ENCODE results near the gene MSI2.
"Not testable (repeated sequence)": the region's sequence is repeated elsewhere in the genome, so short reads cannot be mapped to it uniquely, and the experiment has no call there.

Gene MSI2

DNA sequence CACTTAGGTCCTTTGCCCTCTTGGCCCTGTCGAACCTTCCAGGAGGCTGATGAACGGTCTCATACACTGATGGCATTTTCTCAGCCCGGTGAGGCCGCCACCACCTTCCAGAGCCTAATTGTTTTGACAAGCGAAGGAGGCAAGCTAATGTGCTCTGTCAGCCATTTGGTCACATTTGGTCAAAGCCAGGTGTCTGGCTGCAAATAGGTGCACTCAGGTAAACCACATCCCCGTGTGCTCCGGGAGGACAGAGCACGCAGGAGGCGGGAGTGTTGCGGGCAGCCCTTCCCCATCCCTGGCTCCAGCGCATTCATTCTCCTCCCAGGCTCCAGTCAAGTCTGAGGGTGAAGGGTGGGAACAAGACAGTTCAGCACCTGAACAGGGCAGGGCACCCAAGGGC lies 240.1 kb downstream of the MSI2 start:
- Histone ChIP-seq H3K79me2 (ENCODE audit: insufficient read depth, low read length) (peaks cover 8% of the 10 kb centered on the region; the same call in 1 of the 2 replicates), H3K27ac (ENCODE audit: low read depth, low read length) (no peak overlapping the region), H3K9me2 (replicated peaks; ENCODE audit: insufficient read depth, low read length) (no peaks in the 10 kb centered on the region), H2AFZ (ENCODE audit: low read depth, low read length, severe bottlenecking) (no peak overlapping the region), H4K20me1 (ENCODE audit: low read depth, low read length) (no peaks in the 10 kb centered on the region), H3K4me3 (ENCODE audit: insufficient read depth, low read length, poor library complexity, severe bottlenecking) (no peak overlapping the region), H3K4me2 (ENCODE audit: low read depth, low read length, poor library complexity, severe bottlenecking) (no peak overlapping the region), H3K36me3 (ENCODE audit: low read length) (no peaks in the 10 kb centered on the region), H3K27me3 (ENCODE audit: low read length) (no peaks in the 10 kb centered on the region), H3F3A (ENCODE audit: insufficient read depth) (no peaks in the 10 kb centered on the region), H3K9ac (ENCODE audit: low read length) (no peak overlapping the region), H3K9me3 (ENCODE audit: insufficient read depth, low read length) (no peaks in the 10 kb centered on the region)
- no peak for TF ChIP-seq EZH2phosphoT487 (conservative IDR thresholded peaks at IDR 0.05; ENCODE audit: low read length)
- TF ChIP-seq, protein P1, sequence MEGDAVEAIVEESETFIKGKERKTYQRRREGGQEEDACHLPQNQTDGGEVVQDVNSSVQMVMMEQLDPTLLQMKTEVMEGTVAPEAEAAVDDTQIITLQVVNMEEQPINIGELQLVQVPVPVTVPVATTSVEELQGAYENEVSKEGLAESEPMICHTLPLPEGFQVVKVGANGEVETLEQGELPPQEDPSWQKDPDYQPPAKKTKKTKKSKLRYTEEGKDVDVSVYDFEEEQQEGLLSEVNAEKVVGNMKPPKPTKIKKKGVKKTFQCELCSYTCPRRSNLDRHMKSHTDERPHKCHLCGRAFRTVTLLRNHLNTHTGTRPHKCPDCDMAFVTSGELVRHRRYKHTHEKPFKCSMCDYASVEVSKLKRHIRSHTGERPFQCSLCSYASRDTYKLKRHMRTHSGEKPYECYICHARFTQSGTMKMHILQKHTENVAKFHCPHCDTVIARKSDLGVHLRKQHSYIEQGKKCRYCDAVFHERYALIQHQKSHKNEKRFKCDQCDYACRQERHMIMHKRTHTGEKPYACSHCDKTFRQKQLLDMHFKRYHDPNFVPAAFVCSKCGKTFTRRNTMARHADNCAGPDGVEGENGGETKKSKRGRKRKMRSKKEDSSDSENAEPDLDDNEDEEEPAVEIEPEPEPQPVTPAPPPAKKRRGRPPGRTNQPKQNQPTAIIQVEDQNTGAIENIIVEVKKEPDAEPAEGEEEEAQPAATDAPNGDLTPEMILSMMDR (IDR thresholded peaks at IDR 0.05; ENCODE audit: insufficient read depth, low read length, poor library complexity, severe bottlenecking): no peak

DNA sequence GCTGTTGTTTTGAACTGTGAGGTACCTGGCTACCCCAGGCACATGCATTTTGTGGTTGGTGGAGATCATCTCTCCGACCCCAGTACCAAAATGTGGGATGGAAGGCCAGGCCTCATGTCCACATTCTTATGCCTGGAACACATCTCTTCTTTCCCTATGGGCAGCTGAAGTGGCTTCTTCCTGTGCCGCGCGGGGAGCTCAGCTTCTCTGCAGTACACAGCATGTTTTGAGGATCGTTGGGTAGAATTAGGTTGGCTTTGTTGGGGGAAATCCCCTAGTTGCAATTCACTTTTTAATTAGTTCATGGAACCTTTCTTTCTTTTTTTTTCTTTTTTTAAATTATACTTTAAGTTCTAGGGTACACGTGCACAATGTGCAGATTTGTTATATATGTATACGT lies 242.1 kb downstream of the MSI2 start:
- H3K9me2 ChIP-seq (replicated peaks; ENCODE audit: insufficient read depth, low read length): no peaks in the 10 kb centered on the region
- H3K4me3 ChIP-seq (ENCODE audit: insufficient read depth, low read length, poor library complexity, severe bottlenecking): no peak overlapping the region
- H3K27ac ChIP-seq (ENCODE audit: low read depth, low read length): no peak overlapping the region
- no peaks in the 10 kb centered on the region for H3K27me3 ChIP-seq (ENCODE audit: low read length)
- H3K9ac ChIP-seq (ENCODE audit: low read length): no peak overlapping the region
- H3K36me3 ChIP-seq (ENCODE audit: low read length): no peaks in the 10 kb centered on the region
- H3K9me3 ChIP-seq (ENCODE audit: insufficient read depth, low read length): no peaks in the 10 kb centered on the region
- no peaks in the 10 kb centered on the region for H3F3A ChIP-seq (ENCODE audit: insufficient read depth)
- peaks cover 24% of the 10 kb centered on the region; the same call in 1 of the 2 replicates for H3K79me2 ChIP-seq (ENCODE audit: insufficient read depth, low read length)
- no peak overlapping the region for H2AFZ ChIP-seq (ENCODE audit: low read depth, low read length, severe bottlenecking)
- no peak for TF ChIP-seq EZH2phosphoT487 (conservative IDR thresholded peaks at IDR 0.05; ENCODE audit: low read length)
- TF ChIP-seq, protein P1 (IDR thresholded peaks at IDR 0.05; ENCODE audit: insufficient read depth, low read length, poor library complexity, severe bottlenecking): no peak
- no peaks in the 10 kb centered on the region for H4K20me1 ChIP-seq (ENCODE audit: low read depth, low read length)
- H3K4me2 ChIP-seq (ENCODE audit: low read depth, low read length, poor library complexity, severe bottlenecking): no peak overlapping the region

DNA sequence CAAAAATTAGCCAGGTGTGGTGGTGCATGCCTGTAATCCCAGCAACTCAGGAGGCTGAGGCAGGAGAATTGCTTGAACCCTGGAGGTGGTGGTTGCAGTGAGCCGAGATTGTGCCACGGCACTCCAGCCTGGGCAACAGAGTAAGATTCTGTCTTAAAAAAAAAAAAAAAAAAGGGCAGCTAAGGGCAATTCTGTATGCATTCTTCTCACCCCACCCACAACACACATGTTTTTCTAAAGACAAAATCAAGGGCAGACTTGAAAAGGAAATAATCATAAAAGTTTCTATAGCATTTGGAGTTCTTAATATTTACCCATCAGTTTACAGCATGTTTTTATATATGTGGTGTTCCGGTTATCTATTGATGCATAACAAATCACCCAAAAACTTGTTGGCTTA lies 242.9 kb downstream of the MSI2 start:
- peaks cover 26% of the 10 kb centered on the region; the same call in 1 of the 2 replicates for H3K79me2 ChIP-seq (ENCODE audit: insufficient read depth, low read length)
- H3K27me3 ChIP-seq (ENCODE audit: low read length); H3K9ac ChIP-seq (ENCODE audit: low read length); H3K27ac ChIP-seq (ENCODE audit: low read depth, low read length); H3K9me2 ChIP-seq (replicated peaks; ENCODE audit: insufficient read depth, low read length); H3K4me3 ChIP-seq (ENCODE audit: insufficient read depth, low read length, poor library complexity, severe bottlenecking); H2AFZ ChIP-seq (ENCODE audit: low read depth, low read length, severe bottlenecking); H3K4me2 ChIP-seq (ENCODE audit: low read depth, low read length, poor library complexity, severe bottlenecking); H3K36me3 ChIP-seq (ENCODE audit: low read length); H3F3A ChIP-seq (ENCODE audit: insufficient read depth); H3K9me3 ChIP-seq (ENCODE audit: insufficient read depth, low read length); H4K20me1 ChIP-seq (ENCODE audit: low read depth, low read length): not testable (repeated sequence)

DNA sequence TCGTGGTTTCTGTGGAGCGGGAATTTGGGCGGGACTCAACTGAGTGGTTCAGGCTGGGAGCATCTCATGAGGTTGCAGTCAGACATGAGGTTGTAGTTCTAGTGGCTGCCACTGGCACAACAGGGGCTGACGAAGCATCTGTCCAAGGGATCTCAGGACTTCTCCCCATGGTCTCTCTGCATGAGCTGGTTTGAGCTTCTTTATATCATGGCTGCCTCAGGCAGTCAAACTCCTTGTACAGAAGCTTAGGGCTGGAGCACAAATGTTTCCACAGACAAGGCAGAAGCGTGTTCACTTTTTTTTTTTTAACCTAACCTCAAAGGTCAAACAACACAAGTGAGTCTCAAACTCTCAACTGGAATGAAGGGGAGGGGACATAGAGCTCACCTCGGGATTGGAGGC lies 243.3 kb downstream of the MSI2 start:
- Histone ChIP-seq H3K4me2 (ENCODE audit: low read depth, low read length, poor library complexity, severe bottlenecking) (no peak overlapping the region), H4K20me1 (ENCODE audit: low read depth, low read length) (no peaks in the 10 kb centered on the region), H3K9me3 (ENCODE audit: insufficient read depth, low read length) (no peaks in the 10 kb centered on the region), H3K36me3 (ENCODE audit: low read length) (no peaks in the 10 kb centered on the region), H3K79me2 (ENCODE audit: insufficient read depth, low read length) (peaks cover 26% of the 10 kb centered on the region; the same call in 1 of the 2 replicates), H3K9ac (ENCODE audit: low read length) (no peak overlapping the region), H3K27ac (ENCODE audit: low read depth, low read length) (no peak overlapping the region), H3K4me3 (ENCODE audit: insufficient read depth, low read length, poor library complexity, severe bottlenecking) (no peak overlapping the region), H2AFZ (ENCODE audit: low read depth, low read length, severe bottlenecking) (no peak overlapping the region), H3K27me3 (ENCODE audit: low read length) (no peaks in the 10 kb centered on the region), H3K9me2 (replicated peaks; ENCODE audit: insufficient read depth, low read length) (no peaks in the 10 kb centered on the region), H3F3A (ENCODE audit: insufficient read depth) (no peaks in the 10 kb centered on the region)
- no peak for TF ChIP-seq EZH2phosphoT487 (conservative IDR thresholded peaks at IDR 0.05; ENCODE audit: low read length)
- TF ChIP-seq, protein P1 (IDR thresholded peaks at IDR 0.05; ENCODE audit: insufficient read depth, low read length, poor library complexity, severe bottlenecking): no peak

Measured in SU-DHL-6 (cell line).